B cell (primary cell): ENCODE results near the gene HAPSTR1. TPM values are rescaled to one million over a fixed set of nuclear protein-coding genes. Genes with fewer than 3 reads are reported as not detected.

Source experiments
- ATAC-seq: fragments of 200-7000 bp; cut with Tn5 transposase; one replicate; pipeline ENCODE4 v1.10.0; 2021; ENCODE audit warnings: low read depth, mild to moderate bottlenecking, moderate number of reproducible peaks, moderate library complexity
- CTCF ChIA-PET: fragments of 350-600 bp; sonication (Branson Sonifier 250); formaldehyde crosslinking; loops from one replicate; lab custom pipeline; 2021; ENCODE audit warnings: antibody characterized with exemption, inconsistent platforms; lab: Charles Lee
- POLR2A ChIA-PET: fragments of 350-600 bp; sonication (Branson Sonifier 250); formaldehyde crosslinking; loops from one replicate; lab custom pipeline; 2021; ENCODE audit warnings: antibody characterized with exemption; lab: Charles Lee
- DNase-seq: peaks from one replicate; pipeline ENCODE4 v3.0.0; 2013
- H2AFZ ChIP-seq: 2 replicates; pipeline ENCODE4 v1.6.1; 2012; ENCODE audit warnings: mild to moderate bottlenecking, low read depth, low read length; ENCODE audit not compliant: insufficient read depth, poor library complexity, severe bottlenecking
- H3K27ac ChIP-seq, 2 donors: 1 replicate in 1 of 2; 2 replicates in 1 of 2; pipeline ENCODE4 v1.5.1; 2012 to 2013; ENCODE audit warnings: low read length in 2 of 2, mild to moderate bottlenecking in 2 of 2, moderate library complexity in 1 of 2
- H3K27me3 ChIP-seq, 4 experiments: fragments of 200-600 bp in 1 of 4; sonication (generic) in 1 of 4; replicated peaks in 1 of 4; 1 replicate in 2 of 4; 2 replicates in 2 of 4; pipeline versions ENCODE4 v1.6.1 to v1.7.0; 2013 to 2016; ENCODE audit warnings: low read length in 3 of 4, mild to moderate bottlenecking in 2 of 4, mixed read lengths in 1 of 4, moderate library complexity in 1 of 4; ENCODE audit not compliant: insufficient read depth in 4 of 4, control insufficient read depth in 3 of 4; ENCODE audit errors: control extremely low read depth in 1 of 4
- H3K36me3 ChIP-seq, 2 experiments: replicated peaks in 1 of 2; 1 replicate in 1 of 2; 2 replicates in 1 of 2; pipeline versions ENCODE4 v1.6.1 to v1.7.1; 2013; ENCODE audit warnings: low read length in 1 of 2; ENCODE audit not compliant: insufficient read depth in 2 of 2, control insufficient read depth in 1 of 2; ENCODE audit errors: control extremely low read depth in 1 of 2, extremely low read depth in 1 of 2
- H3K4me1 ChIP-seq, 2 donors: fragments of 200-600 bp in 1 of 2; sonication (generic) in 1 of 2; 1 replicate in 1 of 2; 2 replicates in 1 of 2; pipeline versions ENCODE4 v1.5.1 to v1.6.1; 2013 to 2017; ENCODE audit warnings: low read length in 2 of 2; ENCODE audit not compliant: control insufficient read depth in 2 of 2, insufficient read depth in 2 of 2
- H3K4me2 ChIP-seq: replicated peaks from 2 replicates; pipeline ENCODE3; 2012; ENCODE audit warnings: mild to moderate bottlenecking, low read depth, low read length; ENCODE audit not compliant: poor library complexity, severe bottlenecking
- H3K4me3 ChIP-seq, 5 experiments: fragments of 200-600 bp in 1 of 5; sonication (generic) in 1 of 5; 1 replicate in 3 of 5; 2 replicates in 2 of 5; pipeline versions ENCODE4 v1.5.1 to v1.7.0; 2011 to 2016; ENCODE audit warnings: low read length in 4 of 5, mild to moderate bottlenecking in 4 of 5, low read depth in 2 of 5, control low read depth in 1 of 5, moderate library complexity in 1 of 5; ENCODE audit not compliant: insufficient read depth in 1 of 5; ENCODE audit errors: control extremely low read depth in 1 of 5, extremely low read depth in 1 of 5
- H3K79me2 ChIP-seq: fragments of 200-600 bp; sonication (generic); one replicate; pipeline ENCODE4 v1.6.0; 2016; ENCODE audit warnings: low read length; ENCODE audit not compliant: control insufficient read depth, insufficient read depth
- H3K9ac ChIP-seq: fragments of 200-600 bp; sonication (generic); 2 replicates; pipeline ENCODE4 v1.6.1; 2017; ENCODE audit warnings: mild to moderate bottlenecking, low read length, moderate library complexity
- H3K9me3 ChIP-seq, 3 donors: one replicate each; pipeline versions ENCODE4 v1.6.1 to v1.7.1; 2013; ENCODE audit warnings: low read length in 2 of 3; ENCODE audit not compliant: control insufficient read depth in 2 of 3, insufficient read depth in 1 of 3; ENCODE audit errors: control extremely low read depth in 1 of 3
- H4K20me1 ChIP-seq: 2 replicates; pipeline ENCODE4 v1.6.0; 2012; ENCODE audit warnings: mild to moderate bottlenecking, low read length; ENCODE audit not compliant: insufficient read depth, control insufficient read depth, poor library complexity, severe bottlenecking
- H3K27ac Mint-ChIP-seq: one replicate; pipeline ENCODE4 v1.8.0; 2021; ENCODE audit warnings: mixed read lengths
- H3K27me3 Mint-ChIP-seq: one replicate; pipeline ENCODE4 v1.8.0; 2021; ENCODE audit warnings: mixed read lengths
- H3K4me1 Mint-ChIP-seq: one replicate; pipeline ENCODE4 v1.8.0; 2021; ENCODE audit warnings: mixed read lengths
- H3K4me3 Mint-ChIP-seq: one replicate; pipeline ENCODE4 v1.8.0; 2021; ENCODE audit warnings: mixed read lengths
- H3K9me3 Mint-ChIP-seq: one replicate; pipeline ENCODE4 v1.8.0; 2022; ENCODE audit warnings: mixed read lengths; ENCODE audit not compliant: insufficient read depth
- CTCF ChIP-seq: fragments of 200-600 bp; IDR thresholded peaks from one replicate; pipeline ENCODE4 v1.8.0; 2022; ENCODE audit warnings: antibody characterized with exemption, mild to moderate bottlenecking
- EZH2 ChIP-seq: IDR thresholded peaks from 2 replicates; pipeline ENCODE4 v1.6.1; 2012; ENCODE audit warnings: borderline replicate concordance, low read depth, mild to moderate bottlenecking, moderate library complexity, low read length; ENCODE audit not compliant: insufficient read depth, poor library complexity, severe bottlenecking
- WGBS: methylation state at CpG from one replicate; pipeline ENCODE4 v1.1.5; 2013; ENCODE audit warnings: missing lambda C conversion rate; ENCODE audit not compliant: insufficient coverage; 5-methylcytosine and 5-hydroxymethylcytosine counted together
- intact Hi-C: fragments of 100-400 bp; cut with micrococcal nuclease; formaldehyde crosslinking; loops from one replicate; pipeline ENCODE4 v1.10.0; 2022
- polyA plus RNA-seq: library from polyadenylated mRNA; depleted of rRNA; stranded (reverse); fragments of >200 nt; gene quantifications from 2 replicates; pipeline ENCODE4 v1.2.3, GENCODE V29; 2012
- total RNA-seq, 2 donors: library from RNA; stranded (reverse); fragments of 120-200 nt in 1 of 2; gene quantifications; 1 replicate in 1 of 2; 2 replicates in 1 of 2; pipeline versions ENCODE4 v1.2.3 to v1.2.4, GENCODE V29; 2013 to 2022

The HAPSTR1 gene
- total and polyA plus RNA-seq, 2 donors (not counting 1 experiment from before 2014, with no cell fraction given) = 35.5 to 99.2 TPM

GRCh38 chr16:9109255-9109654 lies 17.8 kb downstream of the HAPSTR1 start:
- peaks cover 57 to 69% of the 10 kb centered on the region in 2 donors for H3K4me1 ChIP-seq
- no peaks in the 10 kb centered on the region for H3K27me3 ChIP-seq
- no peaks in the 10 kb centered on the region for H3K9me3 Mint-ChIP-seq
- H3K9me3 ChIP-seq = no peaks in the 10 kb centered on the region
- POLR2A ChIA-PET = no interaction called here
- H4K20me1 ChIP-seq = peaks cover 100% of the 10 kb centered on the region
- H3K4me2 ChIP-seq = peak overlapping the region; percentile 9
- H3K79me2 ChIP-seq = peaks cover 100% of the 10 kb centered on the region
- H3K36me3 ChIP-seq = peaks cover 5 to 84% of the 10 kb centered on the region in 2 experiments
- intact Hi-C loops = no loop called here
- 100% methylated on average over 4 of the region's 4 CpGs for WGBS
- H3K4me3 ChIP-seq = no peak overlapping the region
- peaks cover 84% of the 10 kb centered on the region for H3K4me1 Mint-ChIP-seq
- peak overlapping the region in 1 of 2 donors; percentile 22 for H3K27ac ChIP-seq
- no peak overlapping the region for H3K4me3 Mint-ChIP-seq
- H3K27ac Mint-ChIP-seq = no peak overlapping the region
- H3K27me3 Mint-ChIP-seq = no peaks in the 10 kb centered on the region
- ATAC-seq (no peak), DNase-seq (no peak)
- no peak overlapping the region for H2AFZ ChIP-seq
- TF ChIP-seq EZH2 (no peak), CTCF (no peak)
- CTCF ChIA-PET = interaction anchor here (1.8 kb wide), 1 partner anchor 25 kb away, joined by 6 read pairs; no protein-coding TSS in a partner anchor
- peak overlapping the region; percentile 7 for H3K9ac ChIP-seq

GRCh38 chr16:9112166-9112843 lies 20.9 kb downstream of the HAPSTR1 start:
- ChIA-PET POLR2A (interaction anchor here (0.9 kb wide), 1 partner anchor 10 kb away, joined by 5 read pairs; no protein-coding TSS in a partner anchor), CTCF (interaction anchor here (1.5 kb wide), 1 partner anchor 15 kb away, joined by 3 read pairs; no protein-coding TSS in a partner anchor)
- Mint-ChIP-seq H3K27ac (peak overlapping the region; percentile 11), H3K4me1 (peaks cover 86% of the 10 kb centered on the region), H3K27me3 (no peaks in the 10 kb centered on the region), H3K9me3 (no peaks in the 10 kb centered on the region), H3K4me3 (peak overlapping the region; percentile 45)
- H3K27ac ChIP-seq = peak overlapping the region in 1 of 2 donors; percentile 64
- H3K9me3 ChIP-seq = no peaks in the 10 kb centered on the region
- ATAC-seq (no peak), DNase-seq (no peak)
- 89% methylated on average over 3 of the region's 5 CpGs for WGBS
- no peak overlapping the region for H3K4me3 ChIP-seq
- peak overlapping the region; percentile 9 for H3K4me2 ChIP-seq
- TF ChIP-seq EZH2 = no peak
- no peak for TF ChIP-seq CTCF
- H2AFZ ChIP-seq = no peak overlapping the region
- peaks cover 98% of the 10 kb centered on the region for H4K20me1 ChIP-seq
- no peaks in the 10 kb centered on the region for H3K27me3 ChIP-seq
- intact Hi-C loops = no loop called here
- no peak overlapping the region for H3K9ac ChIP-seq
- H3K79me2 ChIP-seq = peaks cover 99% of the 10 kb centered on the region
- H3K36me3 ChIP-seq = peaks cover 6 to 81% of the 10 kb centered on the region in 2 experiments
- peaks cover 55 to 64% of the 10 kb centered on the region in 2 donors for H3K4me1 ChIP-seq
